ENCODE results near the gene CATSPERZ. TPM values are rescaled to one million over a fixed set of nuclear protein-coding genes. Genes with fewer than 3 reads are reported as not detected.

The CATSPERZ gene
- total and polyA plus RNA-seq, 2 of the 13 experiments (the other 11 are each of a cell fraction or from before 2014, with no cell fraction given): 0.22 to 0.48 TPM

- TF ChIP-seq ZNF407 (CRISPR knock-in tag; IDR thresholded peaks at IDR 0.05; ENCODE audit: not compliant biosample characterization): peak; percentile 54
- TF ChIP-seq BATF2 (CRISPR knock-in tag; IDR thresholded peaks at IDR 0.05): peak; percentile 75; the same call in 1 of the 2 replicates
- no peak for TF ChIP-seq FOXK1 (CRISPR knock-in tag; IDR thresholded peaks at IDR 0.05; ENCODE audit: borderline replicate concordance, low read depth)
- no peak for TF ChIP-seq ZNF598 (CRISPR knock-in tag; IDR thresholded peaks at IDR 0.05; ENCODE audit: borderline replicate concordance)
- 0 out of 2 replicates have a peak, but pooled peaks have one; percentile 5 for TF ChIP-seq DR1 (CRISPR knock-in tag; IDR thresholded peaks at IDR 0.05)
- peak; percentile 9; the same call in 1 of the 2 replicates for TF ChIP-seq AFF4 (CRISPR knock-in tag; IDR thresholded peaks at IDR 0.05)
- 0 out of 2 replicates have a peak, but pooled peaks have one; percentile 19 for TF ChIP-seq ZNF234 (CRISPR knock-in tag; conservative IDR thresholded peaks at IDR 0.05)
- 0 out of 2 replicates have a peak, but pooled peaks have one; percentile 29 for TF ChIP-seq ZFP37 (CRISPR knock-in tag; IDR thresholded peaks at IDR 0.05; ENCODE audit: borderline replicate concordance)
- TF ChIP-seq ZGPAT (CRISPR knock-in tag; IDR thresholded peaks at IDR 0.05): peak; percentile 57
- TF ChIP-seq ZNF205 (CRISPR knock-in tag; IDR thresholded peaks at IDR 0.05): 0 out of 2 replicates have a peak, but pooled peaks have one; percentile 33
- TF ChIP-seq ELF1 (CRISPR knock-in tag; IDR thresholded peaks at IDR 0.05): 0 out of 2 replicates have a peak, but pooled peaks have one; percentile 29
- TF ChIP-seq MTA1 (CRISPR knock-in tag; IDR thresholded peaks at IDR 0.05; ENCODE audit: borderline replicate concordance): peak; percentile 28; the same call in 1 of the 2 replicates
- 0 out of 2 replicates have a peak, but pooled peaks have one; percentile 22 for TF ChIP-seq ZNF232 (CRISPR knock-in tag; IDR thresholded peaks at IDR 0.05; ENCODE audit: borderline replicate concordance)
- TF ChIP-seq FOXO1 (CRISPR knock-in tag; IDR thresholded peaks at IDR 0.05): no peak
Observed at GRCh38 chr11:64268893-64269539, 31.1 kb upstream of the CATSPERZ start (continued).

Measured in HepG2 (cell line).